SU-DHL-6 (cell line): ENCODE results near the gene TMED7.

Experiments used
- EZH2phosphoT487 ChIP-seq: fragments of 200-600 bp; sonication (generic), shearing (Covaris generic); conservative IDR thresholded peaks from 2 replicates; pipeline ENCODE4 v1.6.1; 2018; ENCODE audit warnings: mild to moderate bottlenecking, antibody characterized with exemption, low read length, moderate library complexity, mixed read lengths
- TF ChIP-seq, protein P1 (sequence below): fragments of 200-600 bp; sonication (generic); IDR thresholded peaks from one replicate; pipeline ENCODE4 v1.5.1; 2017; ENCODE audit warnings: antibody characterized with exemption, mild to moderate bottlenecking, low read length, moderate library complexity; ENCODE audit not compliant: insufficient read depth, poor library complexity, severe bottlenecking

DNA sequence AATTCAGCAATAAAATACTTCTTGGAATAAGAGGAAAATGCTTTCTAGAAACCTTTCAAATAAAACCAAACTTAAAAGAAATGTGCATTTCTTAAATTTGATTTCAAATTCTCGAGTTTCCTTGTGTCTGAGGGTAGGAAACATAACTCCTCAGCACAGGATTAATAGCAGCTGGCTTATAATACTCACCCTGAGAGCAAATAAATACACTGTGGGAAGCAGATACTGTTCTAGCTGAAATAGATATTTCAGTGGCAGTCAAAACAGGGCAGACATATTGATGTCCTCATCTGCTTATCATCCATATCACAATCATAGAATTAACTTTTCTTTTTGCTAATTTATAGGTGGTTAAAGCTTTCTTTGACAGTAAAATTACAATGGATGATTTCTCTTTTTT, 57.2 kb downstream of the TMED7 start:
- TF ChIP-seq, protein P1, sequence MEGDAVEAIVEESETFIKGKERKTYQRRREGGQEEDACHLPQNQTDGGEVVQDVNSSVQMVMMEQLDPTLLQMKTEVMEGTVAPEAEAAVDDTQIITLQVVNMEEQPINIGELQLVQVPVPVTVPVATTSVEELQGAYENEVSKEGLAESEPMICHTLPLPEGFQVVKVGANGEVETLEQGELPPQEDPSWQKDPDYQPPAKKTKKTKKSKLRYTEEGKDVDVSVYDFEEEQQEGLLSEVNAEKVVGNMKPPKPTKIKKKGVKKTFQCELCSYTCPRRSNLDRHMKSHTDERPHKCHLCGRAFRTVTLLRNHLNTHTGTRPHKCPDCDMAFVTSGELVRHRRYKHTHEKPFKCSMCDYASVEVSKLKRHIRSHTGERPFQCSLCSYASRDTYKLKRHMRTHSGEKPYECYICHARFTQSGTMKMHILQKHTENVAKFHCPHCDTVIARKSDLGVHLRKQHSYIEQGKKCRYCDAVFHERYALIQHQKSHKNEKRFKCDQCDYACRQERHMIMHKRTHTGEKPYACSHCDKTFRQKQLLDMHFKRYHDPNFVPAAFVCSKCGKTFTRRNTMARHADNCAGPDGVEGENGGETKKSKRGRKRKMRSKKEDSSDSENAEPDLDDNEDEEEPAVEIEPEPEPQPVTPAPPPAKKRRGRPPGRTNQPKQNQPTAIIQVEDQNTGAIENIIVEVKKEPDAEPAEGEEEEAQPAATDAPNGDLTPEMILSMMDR: no peak
- no peak for TF ChIP-seq EZH2phosphoT487
